ENCODE results near the gene CCDC182. TPM values are rescaled to one million over a fixed set of nuclear protein-coding genes. Genes with fewer than 3 reads are reported as not detected.

Gene CCDC182
- total and polyA plus RNA-seq, 2 of the 13 experiments (the other 11 are each of a cell fraction or from before 2014, with no cell fraction given), result not detected

DNA sequence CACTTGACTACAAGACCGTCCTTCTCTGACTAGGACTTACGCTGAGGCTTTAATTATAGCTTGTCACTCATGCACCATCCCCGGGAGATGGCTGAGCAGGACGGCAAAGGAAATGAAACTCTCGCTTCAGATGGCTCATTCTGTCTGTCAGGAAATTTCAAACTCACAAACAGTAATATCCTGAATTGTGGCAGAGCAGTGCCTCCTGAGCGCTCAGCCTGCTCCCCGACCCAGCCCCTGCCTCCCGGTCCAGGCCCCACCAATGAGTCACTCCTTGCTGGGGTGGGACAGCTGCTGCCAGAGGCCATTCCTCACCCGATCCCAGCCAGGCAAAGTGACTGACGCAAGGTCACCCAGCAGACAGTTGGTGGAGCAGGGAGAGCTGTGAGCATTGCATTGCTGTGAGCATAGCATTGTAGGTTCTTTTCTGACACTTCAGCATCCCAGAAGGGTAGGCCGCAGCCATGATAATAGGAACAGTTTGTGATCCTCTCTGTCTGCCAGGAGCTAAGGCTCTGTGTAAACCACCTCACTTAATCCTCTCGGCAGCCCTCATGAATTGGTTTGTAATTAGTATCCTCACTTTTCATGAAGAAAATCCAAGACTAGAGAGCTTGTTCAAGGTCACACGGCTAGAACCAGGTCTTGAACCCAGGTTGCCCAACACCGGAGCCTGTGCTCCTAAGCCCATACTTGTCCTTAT, 20.9 kb downstream of the CCDC182 start (continued):
- TF ChIP-seq, protein P1, sequence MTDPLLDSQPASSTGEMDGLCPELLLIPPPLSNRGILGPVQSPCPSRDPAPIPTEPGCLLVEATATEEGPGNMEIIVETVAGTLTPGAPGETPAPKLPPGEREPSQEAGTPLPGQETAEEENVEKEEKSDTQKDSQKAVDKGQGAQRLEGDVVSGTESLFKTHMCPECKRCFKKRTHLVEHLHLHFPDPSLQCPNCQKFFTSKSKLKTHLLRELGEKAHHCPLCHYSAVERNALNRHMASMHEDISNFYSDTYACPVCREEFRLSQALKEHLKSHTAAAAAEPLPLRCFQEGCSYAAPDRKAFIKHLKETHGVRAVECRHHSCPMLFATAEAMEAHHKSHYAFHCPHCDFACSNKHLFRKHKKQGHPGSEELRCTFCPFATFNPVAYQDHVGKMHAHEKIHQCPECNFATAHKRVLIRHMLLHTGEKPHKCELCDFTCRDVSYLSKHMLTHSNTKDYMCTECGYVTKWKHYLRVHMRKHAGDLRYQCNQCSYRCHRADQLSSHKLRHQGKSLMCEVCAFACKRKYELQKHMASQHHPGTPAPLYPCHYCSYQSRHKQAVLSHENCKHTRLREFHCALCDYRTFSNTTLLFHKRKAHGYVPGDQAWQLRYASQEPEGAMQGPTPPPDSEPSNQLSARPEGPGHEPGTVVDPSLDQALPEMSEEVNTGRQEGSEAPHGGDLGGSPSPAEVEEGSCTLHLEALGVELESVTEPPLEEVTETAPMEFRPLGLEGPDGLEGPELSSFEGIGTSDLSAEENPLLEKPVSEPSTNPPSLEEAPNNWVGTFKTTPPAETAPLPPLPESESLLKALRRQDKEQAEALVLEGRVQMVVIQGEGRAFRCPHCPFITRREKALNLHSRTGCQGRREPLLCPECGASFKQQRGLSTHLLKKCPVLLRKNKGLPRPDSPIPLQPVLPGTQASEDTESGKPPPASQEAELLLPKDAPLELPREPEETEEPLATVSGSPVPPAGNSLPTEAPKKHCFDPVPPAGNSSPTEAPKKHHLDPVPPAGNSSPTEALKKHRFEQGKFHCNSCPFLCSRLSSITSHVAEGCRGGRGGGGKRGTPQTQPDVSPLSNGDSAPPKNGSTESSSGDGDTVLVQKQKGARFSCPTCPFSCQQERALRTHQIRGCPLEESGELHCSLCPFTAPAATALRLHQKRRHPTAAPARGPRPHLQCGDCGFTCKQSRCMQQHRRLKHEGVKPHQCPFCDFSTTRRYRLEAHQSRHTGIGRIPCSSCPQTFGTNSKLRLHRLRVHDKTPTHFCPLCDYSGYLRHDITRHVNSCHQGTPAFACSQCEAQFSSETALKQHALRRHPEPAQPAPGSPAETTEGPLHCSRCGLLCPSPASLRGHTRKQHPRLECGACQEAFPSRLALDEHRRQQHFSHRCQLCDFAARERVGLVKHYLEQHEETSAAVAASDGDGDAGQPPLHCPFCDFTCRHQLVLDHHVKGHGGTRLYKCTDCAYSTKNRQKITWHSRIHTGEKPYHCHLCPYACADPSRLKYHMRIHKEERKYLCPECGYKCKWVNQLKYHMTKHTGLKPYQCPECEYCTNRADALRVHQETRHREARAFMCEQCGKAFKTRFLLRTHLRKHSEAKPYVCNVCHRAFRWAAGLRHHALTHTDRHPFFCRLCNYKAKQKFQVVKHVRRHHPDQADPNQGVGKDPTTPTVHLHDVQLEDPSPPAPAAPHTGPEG (CRISPR knock-in tag; IDR thresholded peaks at IDR 0.05), result no peak
- no peak for TF ChIP-seq ZNF282 (IDR thresholded peaks at IDR 0.05; ENCODE audit: partially characterized antibody)
- no peak for TF ChIP-seq ZFP36L2 (CRISPR knock-in tag; IDR thresholded peaks at IDR 0.05)
- no peak for TF ChIP-seq MBNL3 (CRISPR knock-in tag; conservative IDR thresholded peaks at IDR 0.05)
- no peak for TF ChIP-seq HCFC1 (IDR thresholded peaks at IDR 0.05; ENCODE audit: low read depth, low read length)
- no peak for TF ChIP-seq ZBTB7A (CRISPR knock-in tag; IDR thresholded peaks at IDR 0.05)
- no peak for TF ChIP-seq FOXA3 (CRISPR knock-in tag; IDR thresholded peaks at IDR 0.05)
- no peak for TF ChIP-seq SP140L (CRISPR knock-in tag; IDR thresholded peaks at IDR 0.05; ENCODE audit: borderline replicate concordance)
- TF ChIP-seq ZNF33B (CRISPR knock-in tag; IDR thresholded peaks at IDR 0.05), result no peak
- no peak for TF ChIP-seq ZNF441 (CRISPR knock-in tag; IDR thresholded peaks at IDR 0.05; ENCODE audit: borderline replicate concordance)
- TF ChIP-seq ZNF484 (CRISPR knock-in tag; IDR thresholded peaks at IDR 0.05; ENCODE audit: borderline replicate concordance, low read depth), result no peak
- TF ChIP-seq NBN (conservative IDR thresholded peaks at IDR 0.05), result no peak
- peak; percentile 23; the same call in 1 of the 2 replicates for TF ChIP-seq ZNF768 (CRISPR knock-in tag; IDR thresholded peaks at IDR 0.05)
- peak; percentile 83 for TF ChIP-seq FOSL2 (CRISPR knock-in tag; IDR thresholded peaks at IDR 0.05)
- no peak for TF ChIP-seq ZNF781 (CRISPR knock-in tag; IDR thresholded peaks at IDR 0.05; ENCODE audit: borderline replicate concordance, not compliant biosample characterization)
- TF ChIP-seq ZNF766 (CRISPR knock-in tag; IDR thresholded peaks at IDR 0.05; ENCODE audit: borderline replicate concordance), result no peak
- no peak for TF ChIP-seq FIP1L1 (IDR thresholded peaks at IDR 0.05; ENCODE audit: borderline replicate concordance, insufficient read depth, low read depth, low read length)
- no peak for TF ChIP-seq POLR2AphosphoS2 (IDR thresholded peaks at IDR 0.05; ENCODE audit: low read depth, low read length)
- no peak for TF ChIP-seq AKAP8 (CRISPR knock-in tag; IDR thresholded peaks at IDR 0.05)
- TF ChIP-seq SMARCE1 (IDR thresholded peaks at IDR 0.05; ENCODE audit: borderline replicate concordance), result no peak
- TF ChIP-seq REPIN1 (CRISPR knock-in tag; IDR thresholded peaks at IDR 0.05; ENCODE audit: borderline replicate concordance, low read depth), result no peak

Measured in HepG2 (cell line).